Activated naive CD8-positive, alpha-beta T cell (primary cell): ENCODE results near the gene HEPHL1.
"Not testable (repeated sequence)": the region's sequence is repeated elsewhere in the genome, so short reads cannot be mapped to it uniquely, and the experiment has no call there.

Source experiments
- H3K27ac Mint-ChIP-seq: one replicate; pipeline ENCODE4 v1.8.0; 2021; ENCODE audit warnings: mixed read lengths
- H3K27me3 Mint-ChIP-seq: one replicate; pipeline ENCODE4 v1.8.0; 2021; ENCODE audit warnings: mixed read lengths
- H3K36me3 Mint-ChIP-seq: one replicate; pipeline ENCODE4 v1.8.0; 2021; ENCODE audit warnings: mixed read lengths
- H3K4me1 Mint-ChIP-seq: one replicate; pipeline ENCODE4 v1.8.0; 2021; ENCODE audit warnings: low read depth, mixed read lengths
- H3K4me3 Mint-ChIP-seq: one replicate; pipeline ENCODE4 v1.8.0; 2021; ENCODE audit warnings: mild to moderate bottlenecking, mixed read lengths
- H3K9me3 Mint-ChIP-seq: one replicate; pipeline ENCODE4 v1.8.0; 2021; ENCODE audit warnings: low read depth, mixed read lengths

HEPHL1 gene

DNA sequence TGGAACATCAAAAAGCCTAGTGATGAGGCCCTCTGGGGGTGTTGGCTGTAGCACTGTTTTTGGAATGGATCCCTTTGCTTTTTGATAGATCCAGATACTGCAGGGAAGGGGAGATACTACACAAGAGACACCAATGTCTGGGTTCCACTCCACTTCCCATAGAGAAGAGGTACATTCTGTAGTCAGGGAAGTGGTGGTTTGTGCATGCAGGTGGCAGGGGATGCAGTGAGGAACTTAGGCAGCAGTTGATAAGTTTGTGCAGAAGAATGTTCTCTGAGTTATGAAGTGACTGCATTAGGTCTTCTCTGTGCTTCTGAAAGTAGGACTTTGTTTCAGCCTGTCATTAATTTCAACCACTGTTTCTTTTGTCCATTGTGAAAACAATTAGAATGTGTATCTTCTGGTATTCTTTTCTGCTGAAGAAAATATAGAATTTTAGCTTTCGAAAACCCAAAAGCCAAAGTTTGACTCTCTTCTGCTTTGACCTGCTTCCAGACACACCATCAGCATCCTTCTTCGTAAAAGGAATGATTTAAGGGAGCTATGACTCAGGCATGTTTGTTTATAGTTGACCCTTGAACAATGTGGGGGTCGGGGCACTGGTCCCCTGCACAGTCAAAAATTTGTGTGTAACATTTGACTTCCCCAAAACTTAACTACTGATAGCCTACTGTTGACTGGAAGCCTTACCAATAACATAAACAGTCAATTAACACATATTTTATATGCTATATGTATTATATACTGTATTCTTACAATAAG, 133.1 kb downstream of the HEPHL1 start:
- H3K9me3 Mint-ChIP-seq = peaks cover 3% of the 10 kb centered on the region
- H3K4me1 Mint-ChIP-seq = peaks cover 42% of the 10 kb centered on the region
- H3K36me3 Mint-ChIP-seq = peaks cover 13% of the 10 kb centered on the region
- no peak overlapping the region for H3K4me3 Mint-ChIP-seq
- no peak overlapping the region for H3K27ac Mint-ChIP-seq
- H3K27me3 Mint-ChIP-seq = no peaks in the 10 kb centered on the region

DNA sequence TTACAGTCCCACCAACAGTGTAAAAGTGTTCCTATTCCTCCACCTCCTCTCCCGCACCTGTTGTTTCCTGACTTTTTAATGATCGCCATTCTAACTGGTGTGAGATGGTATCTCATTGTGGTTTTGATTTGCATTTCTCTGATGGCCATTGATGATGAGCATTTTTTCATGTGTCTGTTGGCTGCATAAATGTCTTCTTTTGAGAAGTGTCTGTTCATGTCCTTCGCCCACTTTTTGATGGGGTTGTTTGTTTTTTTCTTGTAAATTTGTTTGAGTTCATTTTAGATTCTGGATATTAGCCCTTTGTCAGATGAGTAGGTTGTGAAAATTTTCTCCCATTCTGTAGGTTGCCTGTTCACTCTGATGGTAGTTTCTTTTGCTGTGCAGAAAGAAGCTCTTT, 136.2 kb downstream of the HEPHL1 start:
- Mint-ChIP-seq H3K4me1 (peaks cover 32% of the 10 kb centered on the region), H3K36me3 (peaks cover 27% of the 10 kb centered on the region)
- not testable (repeated sequence) for H3K27ac Mint-ChIP-seq, H3K27me3 Mint-ChIP-seq, H3K4me3 Mint-ChIP-seq, H3K9me3 Mint-ChIP-seq
